ENCODE data around the gene SIRT7. TPM values are rescaled to one million over a fixed set of nuclear protein-coding genes. Genes with fewer than 3 reads are reported as not detected.

SIRT7 gene
- total RNA-seq, 1 donor from 2014 or later = 3.7 TPM

GRCh38 chr17:81905993-81906392, 12.0 kb downstream of the SIRT7 start:
- Histone ChIP-seq H3K27ac (ENCODE audit: low read depth, low read length) (no peak overlapping the region), H3K9ac (ENCODE audit: low read depth in 1 of 3, low read length in 3 of 3) (no peak overlapping the region), H3K4me1 (ENCODE audit: control insufficient read depth in 3 of 3, insufficient read depth in 3 of 3, low read length in 3 of 3) (peaks cover 25 to 44% (median 33%) of the 10 kb centered on the region in 3 donors), H3K9me3 (ENCODE audit: control insufficient read depth in 3 of 3, low read length in 3 of 3) (no peaks in the 10 kb centered on the region), H3K27me3 (ENCODE audit: control insufficient read depth in 3 of 3, insufficient read depth in 3 of 3, low read length in 3 of 3) (peaks cover 0 to 2% (median 0%) of the 10 kb centered on the region in 3 donors), H3K36me3 (ENCODE audit: control insufficient read depth in 3 of 3, insufficient read depth in 3 of 3, low read length in 3 of 3) (peaks cover 4 to 25% (median 8%) of the 10 kb centered on the region in 3 donors), H3K4me3 (ENCODE audit: low read length in 3 of 3) (no peak overlapping the region)

- Histone ChIP-seq H3K9me3 (ENCODE audit: control insufficient read depth in 3 of 3, low read length in 3 of 3) (no peaks in the 10 kb centered on the region), H3K4me3 (ENCODE audit: low read length in 3 of 3) (no peak overlapping the region), H3K4me1 (ENCODE audit: control insufficient read depth in 3 of 3, insufficient read depth in 3 of 3, low read length in 3 of 3) (peaks cover 20 to 38% (median 29%) of the 10 kb centered on the region in 3 donors), H3K36me3 (ENCODE audit: control insufficient read depth in 3 of 3, insufficient read depth in 3 of 3, low read length in 3 of 3) (peaks cover 5 to 27% (median 10%) of the 10 kb centered on the region in 3 donors), H3K27me3 (ENCODE audit: control insufficient read depth in 3 of 3, insufficient read depth in 3 of 3, low read length in 3 of 3) (peaks cover 0 to 2% (median 0%) of the 10 kb centered on the region in 3 donors), H3K27ac (ENCODE audit: low read depth, low read length) (no peak overlapping the region), H3K9ac (ENCODE audit: low read depth in 1 of 3, low read length in 3 of 3) (no peak overlapping the region)
Observed at GRCh38 chr17:81905424-81905875, 12.5 kb downstream of the SIRT7 start.

GRCh38 chr17:81904600-81905423, 13.2 kb downstream of the SIRT7 start:
- no peak overlapping the region for H3K9ac ChIP-seq (ENCODE audit: low read depth in 1 of 3, low read length in 3 of 3)
- H3K9me3 ChIP-seq (ENCODE audit: control insufficient read depth in 3 of 3, low read length in 3 of 3) = no peaks in the 10 kb centered on the region
- no peak overlapping the region for H3K27ac ChIP-seq (ENCODE audit: low read depth, low read length)
- peaks cover 11 to 33% (median 16%) of the 10 kb centered on the region in 3 donors for H3K36me3 ChIP-seq (ENCODE audit: control insufficient read depth in 3 of 3, insufficient read depth in 3 of 3, low read length in 3 of 3)
- peaks cover 14 to 32% (median 24%) of the 10 kb centered on the region in 3 donors for H3K4me1 ChIP-seq (ENCODE audit: control insufficient read depth in 3 of 3, insufficient read depth in 3 of 3, low read length in 3 of 3)
- H3K27me3 ChIP-seq (ENCODE audit: control insufficient read depth in 3 of 3, insufficient read depth in 3 of 3, low read length in 3 of 3) = peaks cover 0 to 2% (median 0%) of the 10 kb centered on the region in 3 donors
- H3K4me3 ChIP-seq (ENCODE audit: low read length in 3 of 3) = no peak overlapping the region

GRCh38 chr17:81903896-81904599, 13.9 kb downstream of the SIRT7 start:
- peaks cover 17 to 39% (median 24%) of the 10 kb centered on the region in 3 donors for H3K36me3 ChIP-seq (ENCODE audit: control insufficient read depth in 3 of 3, insufficient read depth in 3 of 3, low read length in 3 of 3)

GRCh38 chr17:81903415-81903831, 14.6 kb downstream of the SIRT7 start:
- Histone ChIP-seq H3K4me3 (ENCODE audit: low read length in 3 of 3) (no peak overlapping the region), H3K9me3 (ENCODE audit: control insufficient read depth in 3 of 3, low read length in 3 of 3) (no peaks in the 10 kb centered on the region), H3K9ac (ENCODE audit: low read depth in 1 of 3, low read length in 3 of 3) (no peak overlapping the region), H3K27ac (ENCODE audit: low read depth, low read length) (no peak overlapping the region), H3K27me3 (ENCODE audit: control insufficient read depth in 3 of 3, insufficient read depth in 3 of 3, low read length in 3 of 3) (peaks cover 0 to 2% (median 0%) of the 10 kb centered on the region in 3 donors), H3K36me3 (ENCODE audit: control insufficient read depth in 3 of 3, insufficient read depth in 3 of 3, low read length in 3 of 3) (peaks cover 22 to 45% (median 26%) of the 10 kb centered on the region in 3 donors), H3K4me1 (ENCODE audit: control insufficient read depth in 3 of 3, insufficient read depth in 3 of 3, low read length in 3 of 3) (peaks cover 14 to 25% (median 24%) of the 10 kb centered on the region in 3 donors)

More at GRCh38 chr17:81903896-81904599, 13.9 kb downstream of the SIRT7 start:
- no peaks in the 10 kb centered on the region for H3K9me3 ChIP-seq (ENCODE audit: control insufficient read depth in 3 of 3, low read length in 3 of 3)
- H3K27ac ChIP-seq (ENCODE audit: low read depth, low read length) = no peak overlapping the region
- H3K4me3 ChIP-seq (ENCODE audit: low read length in 3 of 3) = no peak overlapping the region
- no peak overlapping the region for H3K9ac ChIP-seq (ENCODE audit: low read depth in 1 of 3, low read length in 3 of 3)
- H3K4me1 ChIP-seq (ENCODE audit: control insufficient read depth in 3 of 3, insufficient read depth in 3 of 3, low read length in 3 of 3) = peaks cover 14 to 26% (median 24%) of the 10 kb centered on the region in 3 donors
- peaks cover 0 to 2% (median 0%) of the 10 kb centered on the region in 3 donors for H3K27me3 ChIP-seq (ENCODE audit: control insufficient read depth in 3 of 3, insufficient read depth in 3 of 3, low read length in 3 of 3)

GRCh38 chr17:81902653-81903414, 15.1 kb downstream of the SIRT7 start:
- Histone ChIP-seq H3K36me3 (ENCODE audit: control insufficient read depth in 3 of 3, insufficient read depth in 3 of 3, low read length in 3 of 3) (peaks cover 28 to 49% (median 32%) of the 10 kb centered on the region in 3 donors), H3K27me3 (ENCODE audit: control insufficient read depth in 3 of 3, insufficient read depth in 3 of 3, low read length in 3 of 3) (peaks cover 0 to 2% (median 0%) of the 10 kb centered on the region in 3 donors), H3K9me3 (ENCODE audit: control insufficient read depth in 3 of 3, low read length in 3 of 3) (no peaks in the 10 kb centered on the region), H3K9ac (ENCODE audit: low read depth in 1 of 3, low read length in 3 of 3) (peak overlapping the region in 1 of 3 donors; percentile 25), H3K4me1 (ENCODE audit: control insufficient read depth in 3 of 3, insufficient read depth in 3 of 3, low read length in 3 of 3) (peaks cover 13 to 22% (median 20%) of the 10 kb centered on the region in 3 donors), H3K4me3 (ENCODE audit: low read length in 3 of 3) (no peak overlapping the region), H3K27ac (ENCODE audit: low read depth, low read length) (no peak overlapping the region)

GRCh38 chr17:81902023-81902652, 15.8 kb downstream of the SIRT7 start, which contains the start of gene NPB:
Gene NPB, plus strand, starts transcription at chr17:81902238. Its CDS starts 40 bp downstream, at chr17:81902278.
- H3K4me3 ChIP-seq (ENCODE audit: low read length in 3 of 3) = peak within 1 kb of the TSS in 1 of 3 donors; percentile 27
- H3K4me1 ChIP-seq (ENCODE audit: control insufficient read depth in 3 of 3, insufficient read depth in 3 of 3, low read length in 3 of 3) = peaks cover 8 to 16% (median 13%) of the 10 kb centered on the region in 3 donors
- peaks cover 30 to 51% (median 37%) of the 10 kb centered on the region in 3 donors for H3K36me3 ChIP-seq (ENCODE audit: control insufficient read depth in 3 of 3, insufficient read depth in 3 of 3, low read length in 3 of 3)
- peak within 1 kb of the TSS in 1 of 3 donors; percentile 60 for H3K9ac ChIP-seq (ENCODE audit: low read depth in 1 of 3, low read length in 3 of 3)
- peaks cover 0 to 2% (median 0%) of the 10 kb centered on the region in 3 donors for H3K27me3 ChIP-seq (ENCODE audit: control insufficient read depth in 3 of 3, insufficient read depth in 3 of 3, low read length in 3 of 3)
- no peaks in the 10 kb centered on the region for H3K9me3 ChIP-seq (ENCODE audit: control insufficient read depth in 3 of 3, low read length in 3 of 3)
- H3K27ac ChIP-seq (ENCODE audit: low read depth, low read length) = no peak within 1 kb of the TSS

GRCh38 chr17:81901167-81902022, 16.6 kb downstream of the SIRT7 start:
- Histone ChIP-seq H3K9ac (ENCODE audit: low read depth in 1 of 3, low read length in 3 of 3) (peak overlapping the region in 1 of 3 donors; percentile 50), H3K36me3 (ENCODE audit: control insufficient read depth in 3 of 3, insufficient read depth in 3 of 3, low read length in 3 of 3) (peaks cover 32 to 51% (median 39%) of the 10 kb centered on the region in 3 donors), H3K4me1 (ENCODE audit: control insufficient read depth in 3 of 3, insufficient read depth in 3 of 3, low read length in 3 of 3) (peaks cover 2 to 10% (median 6%) of the 10 kb centered on the region in 3 donors), H3K4me3 (ENCODE audit: low read length in 3 of 3) (no peak overlapping the region), H3K9me3 (ENCODE audit: control insufficient read depth in 3 of 3, low read length in 3 of 3) (no peaks in the 10 kb centered on the region), H3K27ac (ENCODE audit: low read depth, low read length) (no peak overlapping the region), H3K27me3 (ENCODE audit: control insufficient read depth in 3 of 3, insufficient read depth in 3 of 3, low read length in 3 of 3) (peaks cover 0 to 2% (median 0%) of the 10 kb centered on the region in 3 donors)

Measured in skeletal muscle tissue (tissue), 4 donors.